Pancreas (tissue), 10 donors: ENCODE results near the gene RFXAP. TPM values are rescaled to one million over a fixed set of nuclear protein-coding genes. Genes with fewer than 3 reads are reported as not detected.
A peak's percentile ranks its signal among the peaks of the same experiment; 100 is the strongest.

Experiments
- ATAC-seq, 4 donors: fragments of 200-7000 bp; cut with Tn5 transposase; one replicate each; pipeline versions ENCODE4 v1.8.0 to v1.9.1; 2020; ENCODE audit warnings: mild to moderate bottlenecking in 4 of 4, moderate library complexity in 4 of 4
- DNase-seq, 6 donors: peaks; one replicate each; pipeline ENCODE4 v3.0.0-alpha.2; 2020
- FAIRE-seq: peaks from 2 replicates; lab custom pipeline; 2012; peaks lifted over from hg19 to GRCh38; lab: Jason Lieb, UNC
- H3K27ac ChIP-seq, 4 donors: fragments of 200-600 bp; sonication (generic); 1 replicate in 3 of 4; 2 replicates in 1 of 4; pipeline versions ENCODE4 v1.5.0 to v1.8.0; 2020
- H3K27me3 ChIP-seq, 4 donors: fragments of 200-600 bp; one replicate each; pipeline ENCODE4 v1.8.0; 2021
- H3K36me3 ChIP-seq, 3 donors: fragments of 200-600 bp; sonication (generic) in 1 of 3; one replicate each; pipeline versions ENCODE4 v1.5.0 to v1.8.0; 2020 to 2021
- H3K4me1 ChIP-seq, 3 donors: fragments of 200-600 bp; one replicate each; pipeline ENCODE4 v1.8.0; 2021
- H3K4me3 ChIP-seq, 4 donors: fragments of 200-600 bp; sonication (generic) in 2 of 4; one replicate each; pipeline versions ENCODE4 v1.5.0 to v1.8.0; 2020 to 2021
- H3K9me3 ChIP-seq, 4 donors: fragments of 200-600 bp; one replicate each; pipeline ENCODE4 v1.8.0; 2021
- CTCF ChIP-seq, 4 donors: fragments of 200-600 bp; sonication (generic) in 3 of 4; IDR thresholded peaks; one replicate each; pipeline versions ENCODE4 v1.5.0 to v1.8.0; 2021; ENCODE audit warnings: antibody characterized with exemption in 4 of 4
- WGBS, 2 donors: extraction: QIAGEN DNeasy Blood & Tissue Kit; methylation state at CpG; one replicate each; pipeline ENCODE4 v1.1.7; 2013; 5-methylcytosine and 5-hydroxymethylcytosine counted together
- intact Hi-C, 3 donors: fragments of 100-400 bp; cut with DNase I; formaldehyde crosslinking; loops; one replicate each; pipeline versions ENCODE4 v1.11.1 to v1.14.2; 2022
- polyA plus RNA-seq, 2 donors: library from polyadenylated mRNA; stranded (reverse); fragments of 200-250 nt; gene quantifications; one replicate each; pipeline ENCODE4 v1.2.3, GENCODE V29; 2013
- total RNA-seq, 6 donors: library from RNA; stranded (reverse); fragmentation: NEBNext Ultra II Directional in 4 of 6; extraction: Animal tissue kit (Norgen Biotek cat#: 25700) in 4 of 6; gene quantifications; one replicate each; pipeline versions ENCODE4 v1.2.1 to v1.2.4, GENCODE V29; 2021 to 2023
- donor health status: healthy with polysubstance abuse.
- donor health status: DM: no; HTN: no; CAD: no; lungs with moderate emphysema.
- donor health status: DM: no; HTN: no; CAD: no.
- donor health status: control.
- donor health status: control.
- donor health status: Bipolar disorder and iron deficiency.
- donor health status: DM: yes; HTN: yes; CAD: no.
- donor health status: DM: no; HTN: no; CAD: no.
- donor health status: DM: no; HTN: no; CAD: no.
- donor health status: DM: yes; HTN: yes; CAD: no.

RFXAP gene
- total RNA-seq (1 to 10 TPM; 2.0 to 3.1 (median 2.3) TPM), polyA plus RNA-seq (1 to 10 TPM; 1.8 to 4.1 TPM)

- ATAC-seq (peak; percentile 96 to 100 (median 98)), FAIRE-seq (no peak), DNase-seq (peak; percentile 82 to 98 (median 92))
- Histone ChIP-seq H3K9me3 (no peaks in the 10 kb centered on the region), H3K4me1 (peaks cover 6 to 13% (median 6%) of the 10 kb centered on the region in 3 donors), H3K27me3 (no peaks in the 10 kb centered on the region), H3K4me3 (peak within 1 kb of the TSS; percentile 59 to 93 (median 73)), H3K36me3 (no peaks in the 10 kb centered on the region), H3K27ac (peak within 1 kb of the TSS; percentile 39 to 58 (median 52))
- intact Hi-C loops = no loop called here
- 1% methylated on average over 74 to 78 of the region's 78 CpGs for WGBS, 2 donors
- TF ChIP-seq CTCF (IDR thresholded peaks at IDR 0.05) = peak in 1 of 4 donors; percentile 11
These were observed at the start of gene RFXAP for GRCh38 chr13:36818804-36819738. Gene RFXAP (plus strand): TSS chr13:36819222. CDS start chr13:36819358, 136 bp downstream.

GRCh38 chr13:36769545-36769944, 49.5 kb upstream of the RFXAP start:
- Histone ChIP-seq H3K9me3 (no peaks in the 10 kb centered on the region), H3K4me3 (no peak overlapping the region), H3K27ac (no peak overlapping the region), H3K27me3 (no peaks in the 10 kb centered on the region), H3K36me3 (no peaks in the 10 kb centered on the region), H3K4me1 (no peaks in the 10 kb centered on the region)
- ATAC-seq = peak; percentile 57 to 73 (median 64)
- DNase-seq = peak in 2 of 6 donors; percentile 31 to 37
- no peak for TF ChIP-seq CTCF (IDR thresholded peaks at IDR 0.05)
- WGBS, 2 donors = 38 to 52% methylated on average over 4 of the region's 4 CpGs
- FAIRE-seq = no peak
- intact Hi-C loops = no loop called here

- no peaks in the 10 kb centered on the region for H3K9me3 ChIP-seq
- no peaks in the 10 kb centered on the region for H3K4me1 ChIP-seq
- no peak overlapping the region for H3K27ac ChIP-seq
- H3K27me3 ChIP-seq = no peaks in the 10 kb centered on the region
- DNase-seq = no peak
- no peak for FAIRE-seq
- H3K4me3 ChIP-seq = no peak overlapping the region
- ATAC-seq = no peak
- H3K36me3 ChIP-seq = no peaks in the 10 kb centered on the region
- intact Hi-C loops = no loop called here
- 79 to 82% methylated on average over 2 of the region's 2 CpGs for WGBS, 2 donors
- TF ChIP-seq CTCF (IDR thresholded peaks at IDR 0.05) = no peak
These were observed 48.3 kb upstream of the RFXAP start for GRCh38 chr13:36770741-36771140.

- intact Hi-C loops = no loop called here
- FAIRE-seq = no peak
These were observed 46.2 kb upstream of the RFXAP start for GRCh38 chr13:36772853-36773252.

More at GRCh38 chr13:36772853-36773252, 46.2 kb upstream of the RFXAP start:
- TF ChIP-seq CTCF (IDR thresholded peaks at IDR 0.05) = no peak
- no peak for DNase-seq
- Histone ChIP-seq H3K4me1 (no peaks in the 10 kb centered on the region), H3K9me3 (no peaks in the 10 kb centered on the region), H3K4me3 (no peak overlapping the region), H3K27ac (no peak overlapping the region), H3K36me3 (no peaks in the 10 kb centered on the region), H3K27me3 (no peaks in the 10 kb centered on the region)
- ATAC-seq = no peak
